ENCODE measurements around the gene KCTD5. TPM values are rescaled to one million over a fixed set of nuclear protein-coding genes. Genes with fewer than 3 reads are reported as not detected.
"Not testable (repeated sequence)": the region's sequence is repeated elsewhere in the genome, so short reads cannot be mapped to it uniquely, and the experiment has no call there.

The KCTD5 gene
- total RNA-seq, 1 donor from 2014 or later: 55.4 TPM

GRCh38 chr16:2687531-2688308 lies 5.4 kb downstream of the KCTD5 start:
- Histone ChIP-seq H3K27ac (ENCODE audit: low read depth, low read length) (no peak overlapping the region), H3K9ac (ENCODE audit: low read length) (no peak overlapping the region), H3K4me2 (ENCODE audit: low read length) (no peak overlapping the region), H3K9me3 (ENCODE audit: insufficient read depth, low read depth, low read length) (no peaks in the 10 kb centered on the region), H3K36me3 (ENCODE audit: insufficient read depth, low read length) (no peaks in the 10 kb centered on the region), H3K4me1 (ENCODE audit: insufficient read depth, low read length) (peaks cover 16% of the 10 kb centered on the region), H3K79me2 (ENCODE audit: insufficient read depth, low read length) (peaks cover 60% of the 10 kb centered on the region), H4K20me1 (ENCODE audit: insufficient read depth, low read length) (peaks cover 45% of the 10 kb centered on the region), H3K27me3 (ENCODE audit: insufficient read depth, low read length) (no peaks in the 10 kb centered on the region), H3K4me3 (ENCODE audit: insufficient read depth, low read depth, low read length) (no peak overlapping the region), H2AFZ (ENCODE audit: low read depth, low read length) (no peak overlapping the region)
- no peak for FAIRE-seq
- no peaks in the 10 kb centered on the region for H3K27me3 Mint-ChIP-seq (ENCODE audit: low read depth, unreplicated experiment)
- H3K27ac Mint-ChIP-seq (ENCODE audit: unreplicated experiment): no peak overlapping the region
- H3K9me3 Mint-ChIP-seq (ENCODE audit: unreplicated experiment): no peaks in the 10 kb centered on the region
- peaks cover 16% of the 10 kb centered on the region for H3K4me1 Mint-ChIP-seq (ENCODE audit: low read depth, unreplicated experiment)
- H3K36me3 Mint-ChIP-seq (ENCODE audit: low read depth, unreplicated experiment): peaks cover 3% of the 10 kb centered on the region
- no peak overlapping the region for H3K4me3 Mint-ChIP-seq (ENCODE audit: unreplicated experiment)
- TF ChIP-seq CTCF (IDR thresholded peaks at IDR 0.05; ENCODE audit: insufficient read depth, low read depth, low read length): no peak
- no peak for DNase-seq (ENCODE audit: low read depth)

- not testable (repeated sequence) for H2AFZ ChIP-seq (ENCODE audit: low read depth, low read length); H3K36me3 Mint-ChIP-seq (ENCODE audit: low read depth, unreplicated experiment); H3K27me3 ChIP-seq (ENCODE audit: insufficient read depth, low read length); DNase-seq (ENCODE audit: low read depth); H3K4me3 ChIP-seq (ENCODE audit: insufficient read depth, low read depth, low read length); H3K4me2 ChIP-seq (ENCODE audit: low read length); H3K36me3 ChIP-seq (ENCODE audit: insufficient read depth, low read length); H3K27ac Mint-ChIP-seq (ENCODE audit: unreplicated experiment); H3K27me3 Mint-ChIP-seq (ENCODE audit: low read depth, unreplicated experiment); H3K9me3 Mint-ChIP-seq (ENCODE audit: unreplicated experiment); H3K4me3 Mint-ChIP-seq (ENCODE audit: unreplicated experiment); H3K9ac ChIP-seq (ENCODE audit: low read length); FAIRE-seq; H3K27ac ChIP-seq (ENCODE audit: low read depth, low read length); H3K9me3 ChIP-seq (ENCODE audit: insufficient read depth, low read depth, low read length)
- peaks cover 25% of the 10 kb centered on the region for H3K4me1 ChIP-seq (ENCODE audit: insufficient read depth, low read length)
- H4K20me1 ChIP-seq (ENCODE audit: insufficient read depth, low read length): peaks cover 54% of the 10 kb centered on the region
- H3K79me2 ChIP-seq (ENCODE audit: insufficient read depth, low read length): peaks cover 58% of the 10 kb centered on the region
- H3K4me1 Mint-ChIP-seq (ENCODE audit: low read depth, unreplicated experiment): peaks cover 14% of the 10 kb centered on the region
Observed at GRCh38 chr16:2689422-2689821, 7.1 kb downstream of the KCTD5 start.

GRCh38 chr16:2689968-2690801 lies 7.9 kb downstream of the KCTD5 start:
- Histone ChIP-seq H2AFZ (ENCODE audit: low read depth, low read length) (no peak overlapping the region), H3K4me1 (ENCODE audit: insufficient read depth, low read length) (peaks cover 25% of the 10 kb centered on the region), H3K27ac (ENCODE audit: low read depth, low read length) (no peak overlapping the region), H3K36me3 (ENCODE audit: insufficient read depth, low read length) (no peaks in the 10 kb centered on the region), H3K79me2 (ENCODE audit: insufficient read depth, low read length) (peaks cover 53% of the 10 kb centered on the region), H3K4me3 (ENCODE audit: insufficient read depth, low read depth, low read length) (no peak overlapping the region), H3K4me2 (ENCODE audit: low read length) (peak overlapping the region; percentile 39), H4K20me1 (ENCODE audit: insufficient read depth, low read length) (peaks cover 54% of the 10 kb centered on the region), H3K9ac (ENCODE audit: low read length) (peak overlapping the region; percentile 10), H3K27me3 (ENCODE audit: insufficient read depth, low read length) (no peaks in the 10 kb centered on the region), H3K9me3 (ENCODE audit: insufficient read depth, low read depth, low read length) (no peaks in the 10 kb centered on the region)
- Mint-ChIP-seq H3K27ac (ENCODE audit: unreplicated experiment) (no peak overlapping the region), H3K9me3 (ENCODE audit: unreplicated experiment) (no peaks in the 10 kb centered on the region), H3K36me3 (ENCODE audit: low read depth, unreplicated experiment) (peaks cover 3% of the 10 kb centered on the region), H3K4me1 (ENCODE audit: low read depth, unreplicated experiment) (peaks cover 11% of the 10 kb centered on the region), H3K27me3 (ENCODE audit: low read depth, unreplicated experiment) (no peaks in the 10 kb centered on the region), H3K4me3 (ENCODE audit: unreplicated experiment) (no peak overlapping the region)
- FAIRE-seq (no peak), DNase-seq (ENCODE audit: low read depth) (peak; percentile 35)
- TF ChIP-seq EZH2 (IDR thresholded peaks at IDR 0.05; ENCODE audit: insufficient read depth, low read length) (no peak), CTCF (IDR thresholded peaks at IDR 0.05; ENCODE audit: insufficient read depth, low read depth, low read length) (no peak)
